ENCODE results near the gene PRKCE.

GRCh38 chr2:45804987-45805755, 153.7 kb downstream of the PRKCE start:
- TF ChIP-seq CTCF (IDR thresholded peaks at IDR 0.05) (no peak), EZH2 (IDR thresholded peaks at IDR 0.05; ENCODE audit: borderline replicate concordance, insufficient read depth, low read depth, low read length, poor library complexity, severe bottlenecking) (no peak)
